ENCODE measurements around the gene TMEM45A. TPM values are rescaled to one million over a fixed set of nuclear protein-coding genes. Genes with fewer than 3 reads are reported as not detected.

TMEM45A gene
- total RNA-seq, 1 donor from 2014 or later, result 30.9 TPM

DNA sequence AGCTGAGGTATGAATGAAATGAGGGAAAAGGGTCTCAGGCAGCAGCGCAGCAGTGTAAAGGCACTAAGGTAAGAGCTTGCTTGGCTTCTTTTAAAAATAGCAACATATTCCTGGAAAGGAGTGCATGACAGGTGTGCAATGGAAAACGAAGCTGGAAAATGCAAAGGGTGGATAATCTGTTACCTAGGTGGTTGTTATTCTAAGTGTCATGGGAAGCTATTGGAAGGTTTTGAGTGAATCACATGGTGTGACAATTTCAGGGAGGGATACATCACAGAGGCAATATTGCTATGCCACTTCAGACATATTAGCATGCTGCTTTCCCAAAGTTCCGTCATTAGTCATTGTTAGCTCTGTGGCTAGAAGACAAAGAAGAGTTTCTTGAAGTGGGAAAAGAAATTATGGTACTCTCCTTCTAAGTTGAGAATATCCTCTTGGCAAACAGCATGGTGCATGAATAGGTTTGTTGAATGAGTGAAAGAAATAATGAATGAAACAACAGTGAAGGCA is 28.7 kb upstream of the TMEM45A start:
- DNase-seq (ENCODE audit: low spot score in 2 of 2), result no peak
- H3K27me3 ChIP-seq, result no peaks in the 10 kb centered on the region
- no peak for TF ChIP-seq CTCF (IDR thresholded peaks at IDR 0.05)
- no peaks in the 10 kb centered on the region for H3K9me3 ChIP-seq
- intact Hi-C loops (cut with DNase I), result loop anchor here (1.0 kb wide), 1 partner anchor 127 kb away; no protein-coding TSS in a partner anchor
- no peak overlapping the region for H3K27ac ChIP-seq
- H3K36me3 ChIP-seq, result no peaks in the 10 kb centered on the region
- H3K4me1 ChIP-seq, result no peaks in the 10 kb centered on the region
- H3K4me3 ChIP-seq, result no peak overlapping the region

DNA sequence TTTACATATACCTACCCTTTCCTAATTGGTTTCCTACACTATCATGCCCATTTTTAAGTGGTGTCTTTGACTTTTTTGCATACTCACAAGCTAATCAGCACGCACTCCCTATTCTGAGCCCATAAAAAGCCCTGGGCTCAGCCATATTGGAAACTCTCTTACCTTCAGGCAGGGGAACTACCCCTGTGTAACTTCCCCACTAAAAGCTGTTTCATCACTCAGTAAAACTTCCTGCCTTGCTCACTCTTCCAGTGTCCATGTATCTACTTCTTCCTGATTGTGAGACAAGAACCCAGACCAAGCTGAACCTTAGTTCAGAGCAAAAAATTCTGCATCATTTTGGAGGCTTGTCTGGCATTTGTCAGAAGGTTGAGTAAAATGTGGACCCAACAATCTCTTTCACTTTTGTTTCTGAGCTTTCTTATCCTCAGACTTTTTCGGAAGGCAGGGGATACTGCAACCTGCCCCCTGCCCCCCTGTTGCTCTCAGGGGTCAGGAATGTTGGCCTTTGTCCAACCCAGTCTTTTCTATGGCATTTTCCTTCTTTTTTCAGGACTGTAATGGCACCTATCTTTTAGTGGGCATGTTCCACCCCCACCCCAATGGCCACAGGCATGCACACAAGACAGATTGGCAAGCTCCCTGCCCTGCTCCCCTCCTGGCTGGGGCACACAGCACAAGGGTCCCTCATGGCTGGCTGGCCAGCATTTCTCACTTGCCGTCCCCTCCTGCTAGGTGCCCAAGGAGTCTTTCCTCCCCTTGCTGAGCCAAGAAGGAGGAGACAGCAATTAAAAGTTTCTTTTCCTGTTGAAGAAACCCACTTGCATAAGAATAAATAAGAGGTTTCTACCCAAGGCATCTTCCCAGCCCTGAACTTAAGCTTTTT is 26.3 kb upstream of the TMEM45A start:
- Histone ChIP-seq H3K4me3 (no peak overlapping the region), H3K36me3 (no peaks in the 10 kb centered on the region), H3K27ac (no peak overlapping the region), H3K9me3 (no peaks in the 10 kb centered on the region), H3K4me1 (no peaks in the 10 kb centered on the region), H3K27me3 (no peaks in the 10 kb centered on the region)
- intact Hi-C loops (cut with DNase I), result no loop called here
- TF ChIP-seq CTCF (IDR thresholded peaks at IDR 0.05), result no peak
- no peak for DNase-seq (ENCODE audit: low spot score in 2 of 2)

DNA sequence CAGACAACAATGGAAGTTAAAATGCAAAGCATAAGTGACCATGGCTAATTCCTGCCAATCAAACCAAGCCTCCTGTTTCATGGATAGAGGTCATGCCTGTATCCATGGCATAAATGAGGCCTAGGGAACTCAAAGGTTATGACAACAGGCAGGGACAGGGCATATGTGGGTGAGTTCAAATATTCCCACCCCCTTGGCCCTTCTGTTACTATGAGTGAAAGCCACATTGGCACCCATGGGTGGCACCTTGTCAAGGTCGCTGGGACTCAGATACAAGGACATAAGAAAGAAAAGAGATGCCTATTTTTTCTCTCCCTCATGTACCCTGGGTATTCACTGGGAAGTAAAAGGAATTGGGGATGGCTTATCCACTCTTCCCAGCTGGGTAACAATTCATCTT is 25.3 kb upstream of the TMEM45A start:
- Histone ChIP-seq H3K4me1 (no peaks in the 10 kb centered on the region), H3K27ac (no peak overlapping the region), H3K9me3 (no peaks in the 10 kb centered on the region), H3K36me3 (no peaks in the 10 kb centered on the region), H3K4me3 (no peak overlapping the region), H3K27me3 (no peaks in the 10 kb centered on the region)
- no peak for TF ChIP-seq CTCF (IDR thresholded peaks at IDR 0.05)
- DNase-seq (ENCODE audit: low spot score in 2 of 2), result no peak
- intact Hi-C loops (cut with DNase I), result no loop called here

GRCh38 chr3:100468676-100469075 is 23.7 kb upstream of the TMEM45A start:
- no peak for TF ChIP-seq CTCF (IDR thresholded peaks at IDR 0.05)
- intact Hi-C loops (cut with DNase I), result no loop called here
- Histone ChIP-seq H3K4me1 (no peaks in the 10 kb centered on the region), H3K4me3 (no peak overlapping the region), H3K36me3 (no peaks in the 10 kb centered on the region), H3K27me3 (no peaks in the 10 kb centered on the region), H3K9me3 (no peaks in the 10 kb centered on the region), H3K27ac (no peak overlapping the region)
- DNase-seq (ENCODE audit: low spot score in 2 of 2), result no peak

- DNase-seq (ENCODE audit: low spot score in 2 of 2), result no peak
- Histone ChIP-seq H3K4me1 (no peaks in the 10 kb centered on the region), H3K36me3 (no peaks in the 10 kb centered on the region), H3K27ac (no peak overlapping the region), H3K27me3 (no peaks in the 10 kb centered on the region), H3K9me3 (no peaks in the 10 kb centered on the region), H3K4me3 (no peak overlapping the region)
- intact Hi-C loops (cut with DNase I), result no loop called here
- no peak for TF ChIP-seq CTCF (IDR thresholded peaks at IDR 0.05)
Observed at GRCh38 chr3:100470951-100471350, 21.5 kb upstream of the TMEM45A start.
